Peyer's patch (tissue), 4 donors: ENCODE measurements around the gene DHRS9.

Experiments used
- POLR2A ChIP-seq, 2 donors: fragments of 450-650 bp; IDR thresholded peaks; one replicate each; pipeline ENCODE4 v1.5.1; 2017; ENCODE audit warnings: antibody characterized with exemption in 2 of 2, mild to moderate bottlenecking in 2 of 2, moderate library complexity in 2 of 2
- TF ChIP-seq, protein P1 (sequence below), 6 experiments: fragments of 450-650 bp in 4 of 6; fragments of 200-600 bp in 2 of 6; sonication (generic) in 1 of 6; IDR thresholded peaks; one replicate each; pipeline ENCODE4 v1.5.1; 2017 to 2019; ENCODE audit warnings: antibody characterized with exemption in 6 of 6, mild to moderate bottlenecking in 3 of 6, moderate library complexity in 1 of 6

DNA sequence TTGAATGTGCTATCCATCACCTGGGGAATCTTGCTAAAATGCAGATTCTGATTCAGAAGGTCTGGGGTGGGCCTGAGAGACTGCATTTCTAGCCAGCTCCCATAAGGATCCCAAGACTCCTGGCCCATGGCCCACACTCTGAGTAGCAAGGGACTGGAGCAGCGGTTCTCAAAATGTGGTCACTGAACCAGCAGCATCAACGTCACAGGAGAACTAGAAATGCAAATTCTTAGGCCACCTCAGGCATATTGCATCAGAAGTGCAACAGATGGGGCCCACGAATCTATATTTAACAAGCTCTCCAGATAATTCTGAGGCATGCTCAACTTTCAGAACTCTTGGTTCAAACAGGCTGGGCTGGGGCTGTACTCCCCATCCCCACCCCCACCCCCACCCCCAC is 74.6 kb downstream of the DHRS9 start:
- TF ChIP-seq, protein P1, sequence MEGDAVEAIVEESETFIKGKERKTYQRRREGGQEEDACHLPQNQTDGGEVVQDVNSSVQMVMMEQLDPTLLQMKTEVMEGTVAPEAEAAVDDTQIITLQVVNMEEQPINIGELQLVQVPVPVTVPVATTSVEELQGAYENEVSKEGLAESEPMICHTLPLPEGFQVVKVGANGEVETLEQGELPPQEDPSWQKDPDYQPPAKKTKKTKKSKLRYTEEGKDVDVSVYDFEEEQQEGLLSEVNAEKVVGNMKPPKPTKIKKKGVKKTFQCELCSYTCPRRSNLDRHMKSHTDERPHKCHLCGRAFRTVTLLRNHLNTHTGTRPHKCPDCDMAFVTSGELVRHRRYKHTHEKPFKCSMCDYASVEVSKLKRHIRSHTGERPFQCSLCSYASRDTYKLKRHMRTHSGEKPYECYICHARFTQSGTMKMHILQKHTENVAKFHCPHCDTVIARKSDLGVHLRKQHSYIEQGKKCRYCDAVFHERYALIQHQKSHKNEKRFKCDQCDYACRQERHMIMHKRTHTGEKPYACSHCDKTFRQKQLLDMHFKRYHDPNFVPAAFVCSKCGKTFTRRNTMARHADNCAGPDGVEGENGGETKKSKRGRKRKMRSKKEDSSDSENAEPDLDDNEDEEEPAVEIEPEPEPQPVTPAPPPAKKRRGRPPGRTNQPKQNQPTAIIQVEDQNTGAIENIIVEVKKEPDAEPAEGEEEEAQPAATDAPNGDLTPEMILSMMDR (IDR thresholded peaks at IDR 0.05), result no peak
- TF ChIP-seq POLR2A (IDR thresholded peaks at IDR 0.05), result no peak
